Transverse colon (tissue), 4 donors: ENCODE measurements around the gene MKNK1. TPM values are rescaled to one million over a fixed set of nuclear protein-coding genes. Genes with fewer than 3 reads are reported as not detected.
A peak's percentile ranks its signal among the peaks of the same experiment; 100 is the strongest.
"Not testable (repeated sequence)": the region's sequence is repeated elsewhere in the genome, so short reads cannot be mapped to it uniquely, and the experiment has no call there.

Experiments used
- DNase-seq: peaks from one replicate; pipeline ENCODE4 v3.0.0-alpha.2; 2019
- H3K27ac ChIP-seq, 4 donors: fragments of 200-600 bp; sonication (generic); 2 replicates each; pipeline ENCODE4 v1.5.1; 2016 to 2018; ENCODE audit warnings: inconsistent platforms in 4 of 4
- H3K27me3 ChIP-seq: fragments of 200-600 bp; sonication (generic); 2 replicates; pipeline ENCODE4 v1.5.1; 2017; ENCODE audit warnings: inconsistent platforms
- H3K36me3 ChIP-seq, 4 donors: fragments of 200-600 bp; sonication (generic); 2 replicates each; pipeline ENCODE4 v1.5.1; 2017 to 2019; ENCODE audit warnings: inconsistent platforms in 4 of 4
- H3K4me1 ChIP-seq, 4 donors: fragments of 200-600 bp; sonication (generic); 2 replicates each; pipeline ENCODE4 v1.5.1; 2017 to 2020; ENCODE audit warnings: inconsistent platforms in 4 of 4
- H3K4me3 ChIP-seq, 4 donors: fragments of 200-600 bp; sonication (generic); 1 replicate in 1 of 4; 2 replicates in 3 of 4; pipeline versions ENCODE4 v1.5.1 to v1.6.1; 2017 to 2019; ENCODE audit warnings: inconsistent platforms in 4 of 4
- H3K9me3 ChIP-seq, 2 donors: fragments of 200-600 bp; sonication (generic); 2 replicates each; pipeline ENCODE4 v1.5.1; 2017 to 2019; ENCODE audit warnings: inconsistent platforms in 2 of 2
- CTCF ChIP-seq, 5 experiments: fragments of 200-600 bp in 3 of 5; fragments of 450-650 bp in 2 of 5; sonication (generic) in 3 of 5; IDR thresholded peaks; 1 replicate in 2 of 5; 2 replicates in 3 of 5; pipeline ENCODE4 v1.5.1; 2016 to 2017; ENCODE audit warnings: antibody characterized with exemption in 5 of 5, inconsistent platforms in 3 of 5, mild to moderate bottlenecking in 2 of 5, moderate library complexity in 1 of 5
- EP300 ChIP-seq: sonication (generic); formaldehyde crosslinking; IDR thresholded peaks from one replicate; pipeline ENCODE4 v1.6.1; 2017; ENCODE audit warnings: antibody characterized with exemption, low read depth
- POLR2A ChIP-seq: fragments of 450-650 bp; IDR thresholded peaks from one replicate; pipeline ENCODE4 v1.6.1; 2016; ENCODE audit warnings: antibody characterized with exemption, mild to moderate bottlenecking, moderate library complexity
- POLR2AphosphoS5 ChIP-seq, 3 donors: sonication (generic); formaldehyde crosslinking; IDR thresholded peaks; one replicate each; pipeline ENCODE4 v1.6.1; 2016; ENCODE audit warnings: antibody characterized with exemption in 3 of 3
- WGBS, 2 donors: methylation state at CpG; one replicate each; pipeline ENCODE4 v1.1.5; 2018; ENCODE audit warnings: low coverage in 1 of 2; 5-methylcytosine and 5-hydroxymethylcytosine counted together
- in situ Hi-C, 4 donors: fragments of 200-750 bp; cut with MboI; loops; one replicate each; pipeline versions ENCODE4 v1.15.0 to v1.15.1; 2017; ENCODE audit warnings: low sequenced_read_pairs in 3 of 4, low pct_ligation_motif_present in 1 of 4, low pct_unique_long_range_greater_than_20kb in 1 of 4
- intact Hi-C: fragments of 100-400 bp; cut with DNase I; formaldehyde crosslinking; loops from one replicate; pipeline ENCODE4 v1.15.1; 2023; ENCODE audit warnings: low total_unique reads
- total RNA-seq, 4 donors: library from RNA; depleted of rRNA; stranded (reverse); fragments of >200 nt; gene quantifications; one replicate each; pipeline ENCODE4 v1.1.0, GENCODE V29; 2016

MKNK1 gene
- 10 to 100 TPM; 59.5 to 80.5 (median 62.3) TPM for total RNA-seq

GRCh38 chr1:46603858-46604549 lies at the start of gene MKNK1:
Gene MKNK1 (minus strand): TSS chr1:46604268. CDS start chr1:46583327, 20,941 bp downstream.
- Histone ChIP-seq H3K4me3 (peak within 1 kb of the TSS; percentile 48 to 99 (median 74)), H3K27ac (peak within 1 kb of the TSS; percentile 84 to 95 (median 86)), H3K4me1 (peaks cover 8 to 49% (median 23%) of the 10 kb centered on the region in 4 donors), H3K36me3 (no peaks in the 10 kb centered on the region), H3K9me3 (no peaks in the 10 kb centered on the region), H3K27me3 (no peaks in the 10 kb centered on the region)
- in situ Hi-C loops, result no loop called here
- TF ChIP-seq POLR2A (peak; percentile 94), EP300 (no peak), POLR2AphosphoS5 (IDR thresholded peaks at IDR 0.05) (peak; percentile 95 to 99 (median 97))
- WGBS, 2 donors, result 0% methylated on average over 47 of the region's 53 CpGs; no CpG with 5 or more reads in 1 of the 2 donors
- intact Hi-C loops, result no loop called here
- DNase-seq, result peak; percentile 99

GRCh38 chr1:46653405-46653958 lies 49.4 kb upstream of the MKNK1 start:
- TF ChIP-seq POLR2A (no peak), CTCF (IDR thresholded peaks at IDR 0.05) (no peak), POLR2AphosphoS5 (IDR thresholded peaks at IDR 0.05) (peak in 2 of 3 donors; percentile 29 to 37)
- DNase-seq, result no peak
- H3K4me1 ChIP-seq, result peaks cover 0 to 23% (median 14%) of the 10 kb centered on the region in 4 donors
- peaks cover 0 to 47% (median 15%) of the 10 kb centered on the region in 4 donors for H3K36me3 ChIP-seq
- 36 to 48% methylated on average over 2 of the region's 2 CpGs for WGBS, 2 donors
- H3K27ac ChIP-seq, result peak overlapping the region; percentile 72 to 86 (median 78)
- H3K4me3 ChIP-seq, result peak overlapping the region in 3 of 4 donors; percentile 16 to 34 (median 18)
- intact Hi-C loops (no loop called here), in situ Hi-C loops (no loop called here)
- peaks cover 0 to 2% of the 10 kb centered on the region in 2 donors for H3K9me3 ChIP-seq
- no peaks in the 10 kb centered on the region for H3K27me3 ChIP-seq

GRCh38 chr1:46652321-46653100 lies 48.4 kb upstream of the MKNK1 start:
- Histone ChIP-seq H3K9me3 (peaks cover 0 to 2% of the 10 kb centered on the region in 2 donors), H3K27ac (peak overlapping the region; percentile 72 to 86 (median 78)), H3K27me3 (no peaks in the 10 kb centered on the region), H3K36me3 (peaks cover 0 to 49% (median 15%) of the 10 kb centered on the region in 4 donors), H3K4me3 (no peak overlapping the region), H3K4me1 (peaks cover 0 to 23% (median 14%) of the 10 kb centered on the region in 4 donors)
- 53 to 55% methylated on average over 4 to 6 of the region's 6 CpGs for WGBS, 2 donors
- intact Hi-C loops, result no loop called here
- in situ Hi-C loops, result no loop called here
- no peak for DNase-seq
- TF ChIP-seq POLR2AphosphoS5 (IDR thresholded peaks at IDR 0.05) (no peak), POLR2A (no peak), EP300 (no peak), CTCF (IDR thresholded peaks at IDR 0.05) (no peak)

GRCh38 chr1:46651152-46651551 lies 47.1 kb upstream of the MKNK1 start:
- WGBS, 2 donors, result 87% methylated on average over 3 of the region's 3 CpGs; no CpG with 5 or more reads in 1 of the 2 donors
- Histone ChIP-seq H3K36me3 (peaks cover 0 to 41% (median 8%) of the 10 kb centered on the region in 4 donors), H3K4me1 (peaks cover 0 to 21% (median 14%) of the 10 kb centered on the region in 4 donors)
- H3K27me3 ChIP-seq, H3K9me3 ChIP-seq, intact Hi-C loops, DNase-seq, H3K4me3 ChIP-seq, in situ Hi-C loops, H3K27ac ChIP-seq: not testable (repeated sequence)
